ENCODE data around the gene MAP3K1.

Gene MAP3K1

GRCh38 chr5:56881571-56881970 lies 66.2 kb downstream of the MAP3K1 start:
- Histone ChIP-seq H4K20me1 (ENCODE audit: insufficient read depth, low read length) (no peaks in the 10 kb centered on the region), H3K9ac (ENCODE audit: low read length) (no peak overlapping the region), H3K36me3 (replicated peaks; ENCODE audit: low read depth, low read length) (peaks cover 69% of the 10 kb centered on the region), H3K4me2 (ENCODE audit: low read length) (no peak overlapping the region), H3K4me1 (ENCODE audit: low read length) (no peaks in the 10 kb centered on the region), H3K27ac (ENCODE audit: low read length) (no peak overlapping the region), H3K4me3 (ENCODE audit: low read length) (no peak overlapping the region), H2AFZ (ENCODE audit: low read depth, low read length) (no peak overlapping the region), H3K27me3 (ENCODE audit: low read depth, low read length) (no peaks in the 10 kb centered on the region), H3K79me2 (ENCODE audit: low read length) (peaks cover 4% of the 10 kb centered on the region), H3K9me3 (ENCODE audit: insufficient read depth, low read length) (no peaks in the 10 kb centered on the region)
- no peak for TF ChIP-seq CTCF (IDR thresholded peaks at IDR 0.05; ENCODE audit: low read depth, low read length)
- no peak for TF ChIP-seq EZH2phosphoT487 (IDR thresholded peaks at IDR 0.05; ENCODE audit: low read depth)

DNA sequence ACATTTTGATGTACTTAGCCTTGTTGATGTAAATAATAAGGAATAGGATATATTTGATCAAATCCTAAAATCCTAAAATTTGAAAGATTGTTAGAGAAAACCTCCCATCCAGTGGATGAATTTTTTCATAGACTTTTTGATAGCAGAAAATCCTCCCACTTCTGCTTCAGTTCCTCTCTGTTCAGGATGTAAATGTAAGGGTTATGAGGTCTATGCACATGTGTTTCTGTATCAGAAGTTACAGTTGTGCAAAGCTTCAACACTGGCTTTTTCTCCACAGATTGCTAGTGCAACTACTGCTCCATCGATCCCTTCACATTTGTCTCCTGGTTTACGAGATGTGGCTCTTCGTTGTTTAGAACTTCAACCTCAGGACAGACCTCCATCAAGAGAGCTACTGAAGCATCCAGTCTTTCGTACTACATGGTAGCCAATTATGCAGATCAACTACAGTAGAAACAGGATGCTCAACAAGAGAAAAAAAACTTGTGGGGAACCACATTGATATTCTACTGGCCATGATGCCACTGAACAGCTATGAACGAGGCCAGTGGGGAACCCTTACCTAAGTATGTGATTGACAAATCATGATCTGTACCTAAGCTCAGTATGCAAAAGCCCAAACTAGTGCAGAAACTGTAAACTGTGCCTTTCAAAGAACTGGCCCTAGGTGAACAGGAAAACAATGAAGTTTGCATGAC lies 78.1 kb downstream of the MAP3K1 start:
- no peak overlapping the region for H3K4me3 ChIP-seq (ENCODE audit: low read length)
- no peaks in the 10 kb centered on the region for H3K27me3 ChIP-seq (ENCODE audit: low read depth, low read length)
- H3K27ac ChIP-seq (ENCODE audit: low read length): no peak overlapping the region
- no peaks in the 10 kb centered on the region for H3K9me3 ChIP-seq (ENCODE audit: insufficient read depth, low read length)
- no peak overlapping the region for H3K9ac ChIP-seq (ENCODE audit: low read length)
- no peak overlapping the region for H3K4me2 ChIP-seq (ENCODE audit: low read length)
- TF ChIP-seq CTCF (IDR thresholded peaks at IDR 0.05; ENCODE audit: low read depth, low read length) (no peak), EZH2phosphoT487 (IDR thresholded peaks at IDR 0.05; ENCODE audit: low read depth) (no peak)
- H3K79me2 ChIP-seq (ENCODE audit: low read length): no peaks in the 10 kb centered on the region
- no peaks in the 10 kb centered on the region for H4K20me1 ChIP-seq (ENCODE audit: insufficient read depth, low read length)
- H3K36me3 ChIP-seq (replicated peaks; ENCODE audit: low read depth, low read length): peaks cover 36% of the 10 kb centered on the region
- no peaks in the 10 kb centered on the region for H3K4me1 ChIP-seq (ENCODE audit: low read length)
- no peak overlapping the region for H2AFZ ChIP-seq (ENCODE audit: low read depth, low read length)

- peaks cover 21% of the 10 kb centered on the region for H3K36me3 ChIP-seq (replicated peaks; ENCODE audit: low read depth, low read length)
Observed at GRCh38 chr5:56896763-56897162, 81.4 kb downstream of the MAP3K1 start.

DNA sequence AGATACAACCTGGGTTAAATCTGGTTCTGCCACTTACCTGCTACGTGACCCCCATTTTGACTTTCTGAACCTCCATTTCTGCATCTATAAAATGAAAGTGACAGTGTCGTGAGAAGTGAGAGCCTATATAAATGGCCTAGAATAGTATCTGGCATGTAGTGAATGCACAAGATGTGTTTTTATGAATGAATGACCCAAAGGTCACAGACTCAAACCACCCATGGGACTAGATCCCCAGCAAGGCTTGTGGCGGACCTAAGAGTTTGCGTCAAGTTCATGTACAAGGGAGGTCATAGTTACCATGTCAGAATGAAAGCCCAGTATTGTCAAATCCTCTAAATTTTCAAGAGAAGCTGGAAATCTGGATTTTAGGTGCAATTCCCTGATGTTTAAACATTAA lies 82.9 kb downstream of the MAP3K1 start:
- no peak overlapping the region for H2AFZ ChIP-seq (ENCODE audit: low read depth, low read length)
- peaks cover 18% of the 10 kb centered on the region for H3K36me3 ChIP-seq (replicated peaks; ENCODE audit: low read depth, low read length)
- H3K4me3 ChIP-seq (ENCODE audit: low read length): no peak overlapping the region
- no peak overlapping the region for H3K4me2 ChIP-seq (ENCODE audit: low read length)
- no peaks in the 10 kb centered on the region for H3K27me3 ChIP-seq (ENCODE audit: low read depth, low read length)
- peaks cover 5% of the 10 kb centered on the region for H3K4me1 ChIP-seq (ENCODE audit: low read length)
- TF ChIP-seq EZH2phosphoT487 (IDR thresholded peaks at IDR 0.05; ENCODE audit: low read depth) (no peak), CTCF (IDR thresholded peaks at IDR 0.05; ENCODE audit: low read depth, low read length) (no peak)
- H3K79me2 ChIP-seq (ENCODE audit: low read length): no peaks in the 10 kb centered on the region
- no peaks in the 10 kb centered on the region for H4K20me1 ChIP-seq (ENCODE audit: insufficient read depth, low read length)
- H3K9me3 ChIP-seq (ENCODE audit: insufficient read depth, low read length): no peaks in the 10 kb centered on the region
- no peak overlapping the region for H3K9ac ChIP-seq (ENCODE audit: low read length)
- H3K27ac ChIP-seq (ENCODE audit: low read length): no peak overlapping the region

More at GRCh38 chr5:56896763-56897162, 81.4 kb downstream of the MAP3K1 start:
- Histone ChIP-seq H3K79me2 (ENCODE audit: low read length) (no peaks in the 10 kb centered on the region), H3K4me3 (ENCODE audit: low read length) (no peak overlapping the region), H2AFZ (ENCODE audit: low read depth, low read length) (no peak overlapping the region), H3K27me3 (ENCODE audit: low read depth, low read length) (no peaks in the 10 kb centered on the region), H3K4me2 (ENCODE audit: low read length) (no peak overlapping the region), H4K20me1 (ENCODE audit: insufficient read depth, low read length) (no peaks in the 10 kb centered on the region), H3K27ac (ENCODE audit: low read length) (no peak overlapping the region), H3K4me1 (ENCODE audit: low read length) (peaks cover 5% of the 10 kb centered on the region), H3K9me3 (ENCODE audit: insufficient read depth, low read length) (no peaks in the 10 kb centered on the region), H3K9ac (ENCODE audit: low read length) (no peak overlapping the region)
- TF ChIP-seq CTCF (IDR thresholded peaks at IDR 0.05; ENCODE audit: low read depth, low read length): no peak
- TF ChIP-seq EZH2phosphoT487 (IDR thresholded peaks at IDR 0.05; ENCODE audit: low read depth): no peak

Measured in OCI-LY3 (cell line).